Gastroesophageal sphincter (tissue), 3 donors: Measurements from ENCODE around the gene HCFC1R1.

Experiments used
- CTCF ChIP-seq, 4 experiments: fragments of 200-600 bp in 2 of 4; fragments of 450-650 bp in 2 of 4; sonication (generic) in 1 of 4; IDR thresholded peaks; one replicate each; pipeline ENCODE4 v1.5.1; 2017 to 2019; ENCODE audit warnings: antibody characterized with exemption in 4 of 4, mild to moderate bottlenecking in 2 of 4, moderate library complexity in 2 of 4
- EP300 ChIP-seq: sonication (generic); formaldehyde crosslinking; IDR thresholded peaks from one replicate; pipeline ENCODE4 v1.6.1; 2017; ENCODE audit warnings: antibody characterized with exemption, mild to moderate bottlenecking
- POLR2A ChIP-seq, 2 donors: fragments of 450-650 bp; IDR thresholded peaks; one replicate each; pipeline ENCODE4 v1.6.1; 2017; ENCODE audit warnings: antibody characterized with exemption in 2 of 2, mild to moderate bottlenecking in 2 of 2, moderate library complexity in 1 of 2
- POLR2AphosphoS5 ChIP-seq: sonication (generic); formaldehyde crosslinking; IDR thresholded peaks from one replicate; pipeline ENCODE4 v1.6.1; 2017; ENCODE audit warnings: antibody characterized with exemption

- no peak for TF ChIP-seq POLR2AphosphoS5
- TF ChIP-seq CTCF (IDR thresholded peaks at IDR 0.05): no peak
- no peak for TF ChIP-seq EP300
- TF ChIP-seq POLR2A (IDR thresholded peaks at IDR 0.05): no peak
Observed at GRCh38 chr16:3015865-3016521, 7.7 kb downstream of the HCFC1R1 start.
